Parathyroid adenoma (tissue), 2 donors: ENCODE data around the gene TBK1.

Experiments
- H2AFZ ChIP-seq: fragments of 300-600 bp; sonication (generic); one replicate; pipeline ENCODE4 v1.7.0; 2017; ENCODE audit warnings: antibody characterized with exemption, mild to moderate bottlenecking
- H3K27ac ChIP-seq: fragments of 300-600 bp; sonication (generic); one replicate; pipeline ENCODE4 v1.7.0; 2017
- H3K27me3 ChIP-seq: fragments of 300-600 bp; sonication (generic); one replicate; pipeline ENCODE4 v1.7.0; 2017; ENCODE audit warnings: low read length; ENCODE audit not compliant: control insufficient read depth, insufficient read depth
- H3K36me3 ChIP-seq: fragments of 300-600 bp; sonication (generic); one replicate; pipeline ENCODE4 v1.7.0; 2017; ENCODE audit warnings: low read length; ENCODE audit not compliant: control insufficient read depth, insufficient read depth
- H3K4me1 ChIP-seq: fragments of 300-600 bp; sonication (generic); one replicate; pipeline ENCODE4 v1.7.0; 2017; ENCODE audit warnings: control low read depth
- H3K4me2 ChIP-seq: fragments of 300-600 bp; sonication (generic); one replicate; pipeline ENCODE4 v1.7.0; 2017; ENCODE audit warnings: low read length
- H3K4me3 ChIP-seq: fragments of 300-600 bp; sonication (generic); one replicate; pipeline ENCODE4 v1.7.0; 2017; ENCODE audit warnings: low read depth, low read length
- H3K79me2 ChIP-seq: fragments of 300-600 bp; sonication (generic); one replicate; pipeline ENCODE4 v1.7.0; 2017; ENCODE audit warnings: control low read depth
- H3K9ac ChIP-seq: fragments of 300-600 bp; sonication (generic); one replicate; pipeline ENCODE4 v1.7.0; 2017; ENCODE audit warnings: mild to moderate bottlenecking
- H3K9me3 ChIP-seq: fragments of 300-600 bp; sonication (generic); one replicate; pipeline ENCODE4 v1.7.0; 2017; ENCODE audit warnings: low read length; ENCODE audit not compliant: control insufficient read depth
- CTCF ChIP-seq: fragments of 300-600 bp; sonication (generic); IDR thresholded peaks from one replicate; pipeline ENCODE4 v1.7.0; 2017; ENCODE audit warnings: antibody characterized with exemption, mild to moderate bottlenecking
- donor health status: primary hyperparathyroidism.

The TBK1 gene

GRCh38 chr12:64475518-64475917 is 23.6 kb downstream of the TBK1 start:
- H3K27me3 ChIP-seq: no peaks in the 10 kb centered on the region
- no peaks in the 10 kb centered on the region for H3K9me3 ChIP-seq
- peaks cover 3% of the 10 kb centered on the region for H3K79me2 ChIP-seq
- no peak overlapping the region for H3K4me2 ChIP-seq
- H2AFZ ChIP-seq: no peak overlapping the region
- no peak overlapping the region for H3K27ac ChIP-seq
- no peak overlapping the region for H3K4me3 ChIP-seq
- no peaks in the 10 kb centered on the region for H3K4me1 ChIP-seq
- H3K9ac ChIP-seq: no peak overlapping the region
- H3K36me3 ChIP-seq: peaks cover 4% of the 10 kb centered on the region
- TF ChIP-seq CTCF: no peak

- Histone ChIP-seq H3K4me3 (no peak overlapping the region), H2AFZ (no peak overlapping the region), H3K4me1 (no peaks in the 10 kb centered on the region), H3K4me2 (no peak overlapping the region), H3K27ac (no peak overlapping the region), H3K9ac (no peak overlapping the region), H3K79me2 (peaks cover 3% of the 10 kb centered on the region), H3K36me3 (peaks cover 4% of the 10 kb centered on the region), H3K27me3 (no peaks in the 10 kb centered on the region), H3K9me3 (no peaks in the 10 kb centered on the region)
- TF ChIP-seq CTCF: no peak
Measured at GRCh38 chr12:64476844-64477243, 24.9 kb downstream of the TBK1 start.

DNA sequence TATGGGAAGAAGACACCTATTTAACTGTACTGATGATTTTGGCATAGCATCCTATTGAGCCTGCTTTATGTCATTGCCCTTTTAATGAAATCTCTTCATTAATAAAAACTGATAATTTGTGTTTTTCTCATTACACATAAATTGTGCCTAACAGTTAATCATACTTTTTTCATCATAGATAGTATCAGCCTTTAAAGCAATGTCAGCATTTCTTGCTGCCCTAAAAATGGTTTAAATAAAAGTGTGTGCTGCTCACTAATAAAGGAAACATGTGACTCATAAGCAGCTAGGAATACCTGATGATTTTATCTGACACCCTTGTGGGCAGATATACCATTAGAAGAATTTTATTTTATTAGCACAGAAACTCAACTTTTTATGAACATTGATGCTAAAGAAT is 26.7 kb downstream of the TBK1 start:
- no peaks in the 10 kb centered on the region for H3K4me1 ChIP-seq
- peaks cover 3% of the 10 kb centered on the region for H3K79me2 ChIP-seq
- no peak overlapping the region for H3K9ac ChIP-seq
- no peaks in the 10 kb centered on the region for H3K9me3 ChIP-seq
- TF ChIP-seq CTCF: no peak
- H3K36me3 ChIP-seq: peaks cover 4% of the 10 kb centered on the region
- no peak overlapping the region for H2AFZ ChIP-seq
- H3K4me2 ChIP-seq: no peak overlapping the region
- no peak overlapping the region for H3K27ac ChIP-seq
- H3K27me3 ChIP-seq: no peaks in the 10 kb centered on the region
- no peak overlapping the region for H3K4me3 ChIP-seq

DNA sequence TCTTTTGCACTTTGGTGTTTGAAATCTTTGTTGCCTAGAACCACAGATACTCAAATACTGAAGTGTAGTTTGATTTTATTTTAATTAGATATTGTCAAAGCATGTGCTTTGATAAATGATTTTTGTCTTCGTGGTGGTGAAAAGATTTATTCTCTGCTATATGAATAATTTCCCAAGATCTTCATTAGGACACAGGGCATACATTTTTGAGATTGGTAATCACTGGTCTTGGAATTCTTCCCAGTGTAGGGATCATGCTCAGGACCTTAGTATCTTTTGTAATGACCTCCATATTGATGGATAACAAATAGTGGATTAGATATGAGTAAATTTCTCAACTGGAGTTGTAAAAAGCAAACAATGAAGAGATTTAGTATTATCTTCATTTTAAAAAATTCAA is 28.2 kb downstream of the TBK1 start:
- no peaks in the 10 kb centered on the region for H3K27me3 ChIP-seq
- no peak overlapping the region for H3K4me2 ChIP-seq
- TF ChIP-seq CTCF: no peak
- H3K36me3 ChIP-seq: peaks cover 4% of the 10 kb centered on the region
- no peaks in the 10 kb centered on the region for H3K4me1 ChIP-seq
- H2AFZ ChIP-seq: no peak overlapping the region
- no peak overlapping the region for H3K9ac ChIP-seq
- H3K4me3 ChIP-seq: no peak overlapping the region
- H3K9me3 ChIP-seq: no peaks in the 10 kb centered on the region
- peaks cover 3% of the 10 kb centered on the region for H3K79me2 ChIP-seq
- H3K27ac ChIP-seq: no peak overlapping the region

DNA sequence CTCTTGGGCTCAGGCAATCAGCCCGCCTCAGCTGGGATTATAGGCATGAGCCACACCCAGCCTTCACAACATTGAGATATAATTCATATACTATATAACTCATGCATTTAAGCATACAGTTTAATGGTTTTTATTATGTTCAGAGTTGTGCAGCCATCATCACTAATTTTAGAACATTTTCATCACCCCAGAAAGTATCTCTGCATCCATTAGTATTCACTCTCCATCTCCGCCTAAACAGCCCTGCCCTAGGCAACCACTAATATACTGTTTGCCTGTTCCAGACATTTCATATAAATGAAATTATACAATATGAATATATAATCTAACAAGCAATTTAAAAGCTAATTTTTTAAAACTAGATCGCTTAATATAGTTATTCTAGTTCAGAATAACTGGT is 34.7 kb downstream of the TBK1 start:
- H3K27me3 ChIP-seq: no peaks in the 10 kb centered on the region
- H3K9me3 ChIP-seq: no peaks in the 10 kb centered on the region
- H3K4me1 ChIP-seq: no peaks in the 10 kb centered on the region
- no peaks in the 10 kb centered on the region for H3K36me3 ChIP-seq
- H3K27ac ChIP-seq: no peak overlapping the region
- no peak for TF ChIP-seq CTCF
- H3K4me3 ChIP-seq: no peak overlapping the region
- H2AFZ ChIP-seq: no peak overlapping the region
- no peak overlapping the region for H3K9ac ChIP-seq
- no peak overlapping the region for H3K4me2 ChIP-seq
- H3K79me2 ChIP-seq: no peaks in the 10 kb centered on the region
